HFF-Myc (cell line): ENCODE data around the gene CASKIN2.

Experiments
- DNase-seq: peaks from one replicate; pipeline ENCODE4 v3.0.0-alpha.2; 2011; ENCODE audit warnings: low read depth; ENCODE audit errors: extremely low read depth
- H3K4me3 ChIP-seq: replicated peaks from 2 replicates; pipeline ENCODE4 v1.5.1; 2011; ENCODE audit warnings: low read depth, mild to moderate bottlenecking, control low read depth, low read length
- TF ChIP-seq, protein P1 (sequence below): IDR thresholded peaks from 2 replicates; pipeline ENCODE4 v1.5.1; 2012; ENCODE audit warnings: mild to moderate bottlenecking, low read depth, low read length, control low read depth; ENCODE audit errors: missing control alignments

Gene CASKIN2

DNA sequence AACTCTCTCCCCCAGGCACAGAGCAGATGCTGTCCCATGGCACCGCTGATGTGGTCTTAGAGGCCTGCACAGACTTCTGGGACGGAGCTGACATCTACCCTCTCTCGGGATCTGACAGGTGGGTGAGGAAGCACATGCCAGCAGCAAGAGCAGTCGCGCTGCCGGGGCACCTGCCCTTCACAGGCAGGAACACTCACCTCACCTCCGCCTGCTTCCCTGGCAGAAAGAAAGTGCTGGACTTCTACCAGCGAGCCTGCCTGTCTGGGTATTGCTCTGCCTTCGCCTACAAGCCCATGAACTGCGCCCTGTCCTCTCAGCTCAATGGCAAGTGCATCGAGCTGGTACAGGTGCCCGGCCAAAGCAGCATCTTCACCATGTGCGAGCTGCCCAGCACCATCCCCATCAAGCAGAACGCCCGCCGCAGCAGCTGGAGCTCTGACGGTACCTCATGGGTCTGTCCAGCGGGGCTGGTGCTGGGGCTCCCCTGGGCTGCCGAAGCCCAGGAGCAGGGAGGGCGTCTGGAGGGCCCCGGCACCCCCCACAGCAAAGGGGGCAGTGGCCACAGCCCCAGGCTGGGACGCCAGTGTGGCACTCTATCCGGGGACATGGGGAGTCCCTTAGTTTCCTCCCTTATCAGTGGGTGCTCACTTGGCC, 21.7 kb downstream of the CASKIN2 start:
- no peak overlapping the region for H3K4me3 ChIP-seq
- TF ChIP-seq, protein P1, sequence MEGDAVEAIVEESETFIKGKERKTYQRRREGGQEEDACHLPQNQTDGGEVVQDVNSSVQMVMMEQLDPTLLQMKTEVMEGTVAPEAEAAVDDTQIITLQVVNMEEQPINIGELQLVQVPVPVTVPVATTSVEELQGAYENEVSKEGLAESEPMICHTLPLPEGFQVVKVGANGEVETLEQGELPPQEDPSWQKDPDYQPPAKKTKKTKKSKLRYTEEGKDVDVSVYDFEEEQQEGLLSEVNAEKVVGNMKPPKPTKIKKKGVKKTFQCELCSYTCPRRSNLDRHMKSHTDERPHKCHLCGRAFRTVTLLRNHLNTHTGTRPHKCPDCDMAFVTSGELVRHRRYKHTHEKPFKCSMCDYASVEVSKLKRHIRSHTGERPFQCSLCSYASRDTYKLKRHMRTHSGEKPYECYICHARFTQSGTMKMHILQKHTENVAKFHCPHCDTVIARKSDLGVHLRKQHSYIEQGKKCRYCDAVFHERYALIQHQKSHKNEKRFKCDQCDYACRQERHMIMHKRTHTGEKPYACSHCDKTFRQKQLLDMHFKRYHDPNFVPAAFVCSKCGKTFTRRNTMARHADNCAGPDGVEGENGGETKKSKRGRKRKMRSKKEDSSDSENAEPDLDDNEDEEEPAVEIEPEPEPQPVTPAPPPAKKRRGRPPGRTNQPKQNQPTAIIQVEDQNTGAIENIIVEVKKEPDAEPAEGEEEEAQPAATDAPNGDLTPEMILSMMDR = no peak
- DNase-seq = no peak

DNA sequence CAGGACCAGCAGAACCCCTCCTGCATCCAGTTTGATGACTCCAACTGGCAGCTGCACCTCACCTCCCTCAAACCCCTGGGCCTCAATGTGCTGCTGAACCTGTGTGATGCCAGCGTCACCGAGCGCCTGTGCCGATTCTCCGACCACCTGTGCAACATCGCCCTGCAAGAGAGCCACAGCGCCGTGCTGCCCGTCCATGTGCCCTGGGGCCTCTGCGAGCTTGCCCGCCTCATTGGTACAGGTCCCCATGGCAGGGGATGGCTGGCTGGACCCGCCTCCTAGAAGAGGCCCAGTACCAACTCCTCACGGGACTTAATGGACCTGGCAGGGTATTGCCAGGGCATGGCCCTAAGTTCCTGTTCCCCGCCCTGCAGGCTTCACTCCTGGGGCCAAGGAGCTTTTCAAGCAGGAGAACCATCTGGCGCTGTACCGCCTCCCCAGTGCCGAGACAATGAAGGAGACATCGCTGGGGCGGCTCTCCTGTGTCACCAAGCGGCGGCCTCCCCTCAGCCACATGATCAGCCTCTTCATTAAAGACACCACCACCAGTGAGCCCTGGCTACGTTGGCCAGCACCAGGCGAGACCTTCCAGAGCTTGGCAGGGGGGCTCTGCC, 22.7 kb downstream of the CASKIN2 start:
- DNase-seq = no peak
- H3K4me3 ChIP-seq = no peak overlapping the region
- TF ChIP-seq, protein P1 = no peak

DNA sequence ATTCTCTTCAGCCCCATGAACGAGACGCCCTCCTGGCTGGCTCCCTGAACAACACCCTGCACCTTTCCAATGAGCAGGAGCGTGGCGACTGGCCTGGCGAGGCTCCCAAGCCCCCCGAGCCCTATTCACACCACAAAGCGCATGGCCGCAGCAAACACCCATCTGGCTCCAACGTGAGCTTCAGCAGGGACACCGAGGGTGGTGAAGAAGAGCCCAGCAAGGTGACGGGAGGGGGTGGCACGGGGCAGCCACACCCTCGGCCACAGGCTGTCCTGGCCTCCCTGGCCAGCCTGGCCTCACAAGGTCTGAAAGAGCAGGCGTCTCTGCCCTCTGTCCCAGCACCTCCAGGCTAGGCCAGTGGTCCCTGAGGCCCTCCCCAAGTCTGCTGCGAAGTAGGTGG, 23.7 kb downstream of the CASKIN2 start:
- no peak overlapping the region for H3K4me3 ChIP-seq
- TF ChIP-seq, protein P1 = no peak
- DNase-seq = no peak

DNA sequence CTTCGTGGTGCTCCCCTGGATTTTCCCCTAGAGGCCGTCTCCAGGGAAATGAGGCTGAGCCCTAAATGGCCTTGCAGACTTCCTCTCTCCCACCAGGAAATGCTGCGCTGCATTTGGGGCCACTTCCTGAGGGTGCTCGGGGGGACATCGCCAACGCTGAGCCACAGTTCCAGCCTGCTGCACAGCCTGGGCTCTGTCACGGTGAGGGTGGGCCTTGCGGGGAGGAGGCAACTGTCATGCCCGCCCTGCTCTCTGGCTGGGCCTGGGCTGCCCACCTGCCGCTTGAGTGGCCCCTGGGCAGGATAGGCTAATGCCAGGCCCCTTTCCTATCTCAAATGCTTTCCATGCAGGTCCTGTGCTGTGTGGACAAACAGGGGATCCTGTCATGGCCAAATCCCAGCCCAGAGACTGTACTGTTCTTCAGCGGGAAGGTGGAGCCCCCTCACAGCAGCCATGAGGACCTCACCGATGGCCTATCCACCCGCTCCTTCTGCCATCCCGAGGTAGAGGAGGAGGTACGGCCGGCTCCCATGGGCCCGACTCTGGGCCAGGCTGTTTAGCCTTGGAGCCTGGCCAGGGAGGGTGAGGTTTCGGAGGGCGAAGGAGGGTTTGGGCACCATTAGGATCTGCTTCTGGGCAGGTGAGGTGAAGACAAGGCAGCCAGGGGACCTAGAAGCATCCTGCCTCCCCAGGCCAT, 24.2 kb downstream of the CASKIN2 start:
- DNase-seq = no peak
- TF ChIP-seq, protein P1 = no peak
- H3K4me3 ChIP-seq = no peak overlapping the region

DNA sequence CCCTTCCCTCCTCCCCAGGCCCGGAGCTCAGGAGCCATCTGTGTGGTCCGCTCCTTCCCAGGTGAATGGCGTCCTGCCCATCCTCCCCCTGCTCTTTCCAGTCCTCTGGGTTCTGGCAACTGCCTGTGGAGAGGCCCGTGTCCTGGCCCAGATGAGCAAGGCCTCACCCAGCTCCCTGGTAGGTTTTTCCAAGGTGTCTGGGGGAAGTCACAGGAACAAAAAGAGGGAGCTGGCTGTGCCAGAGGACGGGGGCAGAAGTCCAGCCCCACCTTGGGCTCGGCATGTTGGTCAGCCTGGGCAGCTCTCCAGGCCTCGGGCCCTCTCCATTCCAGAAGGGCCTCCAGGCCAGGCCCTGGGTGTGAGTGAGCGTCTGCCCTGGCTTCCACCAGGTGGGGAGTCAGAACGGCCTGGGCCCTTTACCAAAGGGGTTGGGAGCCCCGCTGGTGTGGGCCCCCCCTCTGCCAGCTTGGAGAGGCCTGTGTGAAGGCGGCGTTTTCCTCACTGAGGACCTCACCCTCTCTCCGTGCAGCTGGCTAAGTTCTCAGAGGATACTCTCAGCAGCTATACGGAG, 25.1 kb downstream of the CASKIN2 start:
- no peak for DNase-seq
- H3K4me3 ChIP-seq = no peak overlapping the region
- TF ChIP-seq, protein P1 = no peak

DNA sequence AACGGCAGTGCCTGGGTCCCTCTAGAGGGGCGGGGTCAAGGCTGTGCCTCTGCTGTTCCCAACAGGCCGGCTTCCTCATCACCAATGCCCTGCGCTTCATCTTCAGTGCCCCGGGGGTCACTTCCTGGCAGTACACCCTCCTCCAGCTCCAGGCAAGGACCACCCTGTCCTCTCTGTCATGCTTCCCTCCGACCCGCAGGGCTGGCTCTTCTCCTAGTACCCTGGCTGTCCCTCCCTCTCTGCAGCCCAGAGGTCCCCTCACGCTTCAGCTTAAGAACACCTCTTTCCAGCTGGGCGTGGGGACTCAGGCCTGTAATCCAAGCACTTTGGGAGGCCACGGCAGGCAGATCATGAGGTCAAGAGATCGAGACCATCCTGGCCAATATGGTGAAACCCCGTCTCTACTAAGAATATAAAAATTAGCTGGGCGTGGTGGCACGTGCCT, 25.8 kb downstream of the CASKIN2 start:
- TF ChIP-seq, protein P1 = no peak
- DNase-seq = no peak
- no peak overlapping the region for H3K4me3 ChIP-seq
